Stomach (tissue), 19 donors: Measurements from ENCODE around the gene SHQ1. TPM values are rescaled to one million over a fixed set of nuclear protein-coding genes. Genes with fewer than 3 reads are reported as not detected.
A peak's percentile ranks its signal among the peaks of the same experiment; 100 is the strongest.

ENCODE experiments used
- DNase-seq, 2 donors: peaks; one replicate each; pipeline versions ENCODE4 v3.0.0 to v3.0.0-alpha.2; 2013 to 2019
- H3K27ac ChIP-seq, 5 donors: fragments of 200-600 bp in 4 of 5; sonication (generic) in 4 of 5; one replicate each; pipeline ENCODE4 v1.5.1; 2013 to 2019; ENCODE audit warnings: mild to moderate bottlenecking in 1 of 5, moderate library complexity in 1 of 5
- H3K27me3 ChIP-seq, 3 donors: fragments of 200-600 bp; sonication (generic); one replicate each; pipeline ENCODE4 v1.5.1; 2017 to 2019; ENCODE audit warnings: mixed run types in 1 of 3
- H3K36me3 ChIP-seq, 4 donors: fragments of 200-600 bp; sonication (generic); 1 replicate in 3 of 4; 2 replicates in 1 of 4; pipeline ENCODE4 v1.5.1; 2016 to 2019
- H3K4me1 ChIP-seq, 4 donors: fragments of 200-600 bp; sonication (generic); one replicate each; pipeline ENCODE4 v1.5.1; 2016 to 2019
- H3K4me3 ChIP-seq, 4 donors: fragments of 200-600 bp; sonication (generic) in 3 of 4; one replicate each; pipeline ENCODE4 v1.5.1; 2016 to 2019; ENCODE audit warnings: mild to moderate bottlenecking in 1 of 4
- H3K9me3 ChIP-seq, 4 donors: fragments of 200-600 bp; sonication (generic); one replicate each; pipeline ENCODE4 v1.5.1; 2016 to 2019
- EP300 ChIP-seq: sonication (generic); formaldehyde crosslinking; IDR thresholded peaks from one replicate; pipeline ENCODE4 v1.6.1; 2017; ENCODE audit warnings: antibody characterized with exemption
- POLR2A ChIP-seq, 4 donors: fragments of 450-650 bp; IDR thresholded peaks; one replicate each; pipeline ENCODE4 v1.6.1; 2016; ENCODE audit warnings: antibody characterized with exemption in 4 of 4, control low read depth in 2 of 4, mild to moderate bottlenecking in 1 of 4, moderate library complexity in 1 of 4
- POLR2AphosphoS5 ChIP-seq, 3 donors: sonication (generic); formaldehyde crosslinking; IDR thresholded peaks; one replicate each; pipeline ENCODE4 v1.6.1; 2016; ENCODE audit warnings: antibody characterized with exemption in 3 of 3
- WGBS, 5 donors: extraction: QIAGEN DNeasy Blood & Tissue Kit in 3 of 5; methylation state at CpG; one replicate each; pipeline versions ENCODE4 v1.1.5 to v1.1.7; 2013 to 2018; 5-methylcytosine and 5-hydroxymethylcytosine counted together
- intact Hi-C: fragments of 100-400 bp; cut with DNase I; formaldehyde crosslinking; loops from one replicate; pipeline ENCODE4 v1.15.1; 2023; ENCODE audit warnings: low total_unique reads
- long read RNA-seq, 10 donors: transcript quantifications; one replicate each; lab custom pipeline, GENCODE V29; 2026
- polyA plus RNA-seq, 3 donors: library from polyadenylated mRNA; stranded (reverse); fragments of 200-250 nt; gene quantifications; one replicate each; pipeline ENCODE4 v1.2.3, GENCODE V29; 2013
- total RNA-seq, 5 donors: library from RNA; depleted of rRNA; stranded (reverse); fragments of >200 nt; gene quantifications; one replicate each; pipeline versions ENCODE4 v1.1.0 to v1.2.3, GENCODE V29; 2014 to 2016
- TF ChIP-seq, protein P1 (sequence below), 7 experiments: fragments of 450-650 bp in 4 of 7; fragments of 200-600 bp in 3 of 7; sonication (generic) in 3 of 7; IDR thresholded peaks; one replicate each; pipeline ENCODE4 v1.5.1; 2016 to 2019; ENCODE audit warnings: antibody characterized with exemption in 7 of 7, control low read depth in 2 of 7, mild to moderate bottlenecking in 1 of 7
- donor health status: healthy with polysubstance abuse.
- donor health status: Bipolar disorder and iron deficiency.
- donor health status: healthy.

The SHQ1 gene
- total RNA-seq (10 to 100 TPM; 11.7 to 77.9 (median 30.7) TPM), polyA plus RNA-seq (1 to 10 TPM; 7.5 to 7.9 (median 7.6) TPM)
- long read RNA-seq, donor 1, partial matches to known transcripts, result 0 of 1 reads
- long read RNA-seq, donor 1, other reads (novel, unspliced or antisense), result 0 of 1 reads
- long read RNA-seq, donor 2, partial matches to known transcripts, result 0 of 2 reads
- long read RNA-seq, donor 2, other reads (novel, unspliced or antisense), result 0 of 2 reads
- long read RNA-seq, donor 3, partial matches to known transcripts, result 0 of 1 reads
- long read RNA-seq, donor 3, other reads (novel, unspliced or antisense), result 0 of 1 reads
- long read RNA-seq, donor 4, result 0 reads
- long read RNA-seq, donor 5, partial matches to known transcripts, result 0 of 3 reads
- long read RNA-seq, donor 5, other reads (novel, unspliced or antisense), result 0 of 3 reads
- long read RNA-seq, donor 6, result 0 reads
- long read RNA-seq, donor 7, partial matches to known transcripts, result 0 of 2 reads
- long read RNA-seq, donor 7, other reads (novel, unspliced or antisense), result 0 of 2 reads
- long read RNA-seq, donor 8, partial matches to known transcripts, result 0 of 3 reads
- long read RNA-seq, donor 8, other reads (novel, unspliced or antisense), result 0 of 3 reads
- long read RNA-seq, donor 9, result 0 reads
- long read RNA-seq, donor 10, result 0 reads

DNA sequence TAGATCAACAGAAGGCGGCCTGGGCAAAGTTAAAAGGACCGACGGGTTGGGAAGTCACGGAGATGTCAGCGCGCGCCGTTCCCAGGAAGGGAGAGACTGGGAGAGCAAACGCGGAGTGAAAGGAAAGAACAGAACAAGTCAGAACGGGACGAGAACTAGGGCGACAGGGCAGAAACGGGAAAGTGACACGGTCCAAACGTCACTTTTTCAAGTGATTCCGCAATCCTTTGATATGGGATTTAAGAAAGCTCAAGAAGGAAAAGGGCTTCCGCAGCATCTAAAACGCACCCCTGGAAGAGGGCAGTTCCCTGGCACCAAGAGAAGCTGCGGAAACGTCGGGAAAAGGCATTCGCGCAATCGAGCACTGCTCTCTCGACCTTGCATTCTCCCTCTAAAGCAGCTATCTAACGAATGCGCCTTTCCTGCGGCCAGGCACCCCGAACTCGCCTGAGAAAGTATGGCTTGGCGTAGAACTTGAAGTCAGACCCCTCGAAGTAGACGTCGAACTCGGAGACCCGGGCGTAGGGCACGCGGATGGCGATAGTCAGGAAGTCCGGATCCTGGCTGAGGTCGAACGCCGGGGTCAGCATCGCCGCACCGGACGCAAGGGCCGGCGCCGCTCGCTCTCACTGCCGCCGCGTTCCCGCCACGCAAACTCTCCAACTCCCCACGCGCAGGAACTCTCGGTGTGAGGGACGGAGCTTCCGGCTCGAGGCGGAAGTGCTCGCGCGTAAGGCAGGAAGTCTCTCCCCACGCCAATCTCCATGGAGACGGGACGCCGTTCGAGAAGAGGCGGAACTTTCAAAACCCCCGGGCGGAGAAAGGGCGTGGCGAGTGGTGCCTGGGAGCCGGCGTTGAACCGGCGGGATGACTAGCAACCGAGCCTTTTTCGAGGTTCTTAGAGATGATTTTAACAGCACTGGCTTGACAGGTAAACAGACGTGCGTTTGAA is at the start of gene SHQ1:
SHQ1 (minus strand) TSS at position 695 of the 952 bp plus-strand sequence; CDS start at position 590, 105 bp downstream.
- Histone ChIP-seq H3K4me1 (peaks cover 15 to 43% (median 28%) of the 10 kb centered on the region in 4 donors), H3K27me3 (no peaks in the 10 kb centered on the region), H3K36me3 (peaks cover 0 to 2% (median 0%) of the 10 kb centered on the region in 4 donors), H3K4me3 (peak within 1 kb of the TSS; percentile 76 to 98 (median 85)), H3K27ac (peak within 1 kb of the TSS; percentile 62 to 88 (median 80)), H3K9me3 (no peaks in the 10 kb centered on the region)
- 0 to 1% (median 0%) methylated on average over 55 to 86 of the region's 86 CpGs for WGBS, 5 donors
- peak; percentile 78 to 94 (median 84) for TF ChIP-seq POLR2AphosphoS5 (IDR thresholded peaks at IDR 0.05)
- TF ChIP-seq, protein P1, sequence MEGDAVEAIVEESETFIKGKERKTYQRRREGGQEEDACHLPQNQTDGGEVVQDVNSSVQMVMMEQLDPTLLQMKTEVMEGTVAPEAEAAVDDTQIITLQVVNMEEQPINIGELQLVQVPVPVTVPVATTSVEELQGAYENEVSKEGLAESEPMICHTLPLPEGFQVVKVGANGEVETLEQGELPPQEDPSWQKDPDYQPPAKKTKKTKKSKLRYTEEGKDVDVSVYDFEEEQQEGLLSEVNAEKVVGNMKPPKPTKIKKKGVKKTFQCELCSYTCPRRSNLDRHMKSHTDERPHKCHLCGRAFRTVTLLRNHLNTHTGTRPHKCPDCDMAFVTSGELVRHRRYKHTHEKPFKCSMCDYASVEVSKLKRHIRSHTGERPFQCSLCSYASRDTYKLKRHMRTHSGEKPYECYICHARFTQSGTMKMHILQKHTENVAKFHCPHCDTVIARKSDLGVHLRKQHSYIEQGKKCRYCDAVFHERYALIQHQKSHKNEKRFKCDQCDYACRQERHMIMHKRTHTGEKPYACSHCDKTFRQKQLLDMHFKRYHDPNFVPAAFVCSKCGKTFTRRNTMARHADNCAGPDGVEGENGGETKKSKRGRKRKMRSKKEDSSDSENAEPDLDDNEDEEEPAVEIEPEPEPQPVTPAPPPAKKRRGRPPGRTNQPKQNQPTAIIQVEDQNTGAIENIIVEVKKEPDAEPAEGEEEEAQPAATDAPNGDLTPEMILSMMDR (IDR thresholded peaks at IDR 0.05), result no peak
- no peak for TF ChIP-seq EP300
- intact Hi-C loops, result loop anchor here (5.0 kb wide), 1 partner anchor 149 kb away; the partner anchor contains the start of gene PPP4R2
- DNase-seq, result peak; percentile 97 to 99

DNA sequence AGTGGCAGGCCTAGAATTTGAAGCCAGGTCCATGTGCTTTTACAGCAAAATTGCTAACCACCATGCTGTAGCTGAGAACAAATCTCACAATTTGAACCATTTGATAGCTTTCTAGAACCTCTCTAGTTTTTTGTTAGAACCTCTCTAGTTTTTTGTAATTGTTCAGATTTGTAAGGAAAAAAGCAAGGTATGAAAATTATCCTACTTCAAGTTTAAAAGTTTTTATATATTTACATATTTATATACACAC is 49.4 kb upstream of the SHQ1 start:
- DNase-seq, result no peak
- Histone ChIP-seq H3K27ac (no peak overlapping the region), H3K4me1 (peaks cover 0 to 2% (median 0%) of the 10 kb centered on the region in 4 donors), H3K9me3 (no peaks in the 10 kb centered on the region), H3K36me3 (no peaks in the 10 kb centered on the region), H3K4me3 (no peak overlapping the region), H3K27me3 (no peaks in the 10 kb centered on the region)
- intact Hi-C loops, result no loop called here
- TF ChIP-seq EP300 (no peak), POLR2AphosphoS5 (IDR thresholded peaks at IDR 0.05) (no peak), POLR2A (IDR thresholded peaks at IDR 0.05) (no peak)
- TF ChIP-seq, protein P1 (IDR thresholded peaks at IDR 0.05), result no peak

DNA sequence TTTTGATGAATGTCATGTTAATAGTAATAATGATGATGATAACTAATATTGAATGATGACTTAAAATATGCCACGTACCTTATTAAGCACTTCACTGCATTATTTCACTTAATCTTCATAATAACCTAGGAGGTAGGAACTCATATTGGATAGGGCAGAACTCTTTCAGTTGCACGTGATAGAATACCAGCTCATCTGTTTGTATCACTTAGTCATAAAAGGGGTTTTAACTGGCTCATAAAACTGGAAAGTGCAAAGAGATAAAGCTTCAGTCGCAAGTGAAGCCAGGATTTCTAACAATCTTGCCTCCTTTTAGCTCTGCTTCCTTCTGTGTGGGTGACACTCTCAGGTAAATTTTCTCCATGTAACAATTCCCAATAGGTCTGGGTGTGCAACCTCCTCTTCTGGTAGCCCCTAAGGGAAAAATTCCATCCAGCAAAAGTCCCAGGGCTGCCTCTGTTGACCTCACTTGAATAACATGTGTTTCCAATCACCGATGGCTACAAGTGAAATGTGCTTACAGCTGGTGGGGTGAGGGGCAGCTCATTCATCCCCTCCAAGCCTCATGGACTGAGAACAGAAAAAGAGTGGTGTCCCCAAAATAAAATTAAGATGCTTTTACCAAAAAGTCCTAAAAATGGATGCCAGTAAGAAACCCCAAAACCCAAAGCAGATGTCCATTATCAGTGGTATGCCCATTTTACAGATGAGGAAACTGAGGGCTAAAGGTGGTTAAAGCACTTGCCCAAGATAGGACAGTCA is 48.9 kb upstream of the SHQ1 start:
- H3K36me3 ChIP-seq, result no peaks in the 10 kb centered on the region
- 71 to 83% (median 75%) methylated on average over 4 of the region's 4 CpGs for WGBS, 5 donors
- intact Hi-C loops, result no loop called here
- no peak overlapping the region for H3K4me3 ChIP-seq
- H3K27ac ChIP-seq, result no peak overlapping the region
- TF ChIP-seq POLR2A (IDR thresholded peaks at IDR 0.05) (no peak), EP300 (no peak), POLR2AphosphoS5 (IDR thresholded peaks at IDR 0.05) (no peak)
- TF ChIP-seq, protein P1 (IDR thresholded peaks at IDR 0.05), result no peak
- H3K27me3 ChIP-seq, result no peaks in the 10 kb centered on the region
- no peaks in the 10 kb centered on the region for H3K4me1 ChIP-seq
- no peaks in the 10 kb centered on the region for H3K9me3 ChIP-seq
- peak in 1 of 2 donors; percentile 9 for DNase-seq
